GM21529 (cell line): ENCODE results near the gene ERICH6B.

Experiments
- ATAC-seq: cut with Tn5 transposase; IDR thresholded peaks from one replicate; pipeline ENCODE4 v1.9.1; 2021; ENCODE audit not compliant: unreplicated experiment

Gene ERICH6B

DNA sequence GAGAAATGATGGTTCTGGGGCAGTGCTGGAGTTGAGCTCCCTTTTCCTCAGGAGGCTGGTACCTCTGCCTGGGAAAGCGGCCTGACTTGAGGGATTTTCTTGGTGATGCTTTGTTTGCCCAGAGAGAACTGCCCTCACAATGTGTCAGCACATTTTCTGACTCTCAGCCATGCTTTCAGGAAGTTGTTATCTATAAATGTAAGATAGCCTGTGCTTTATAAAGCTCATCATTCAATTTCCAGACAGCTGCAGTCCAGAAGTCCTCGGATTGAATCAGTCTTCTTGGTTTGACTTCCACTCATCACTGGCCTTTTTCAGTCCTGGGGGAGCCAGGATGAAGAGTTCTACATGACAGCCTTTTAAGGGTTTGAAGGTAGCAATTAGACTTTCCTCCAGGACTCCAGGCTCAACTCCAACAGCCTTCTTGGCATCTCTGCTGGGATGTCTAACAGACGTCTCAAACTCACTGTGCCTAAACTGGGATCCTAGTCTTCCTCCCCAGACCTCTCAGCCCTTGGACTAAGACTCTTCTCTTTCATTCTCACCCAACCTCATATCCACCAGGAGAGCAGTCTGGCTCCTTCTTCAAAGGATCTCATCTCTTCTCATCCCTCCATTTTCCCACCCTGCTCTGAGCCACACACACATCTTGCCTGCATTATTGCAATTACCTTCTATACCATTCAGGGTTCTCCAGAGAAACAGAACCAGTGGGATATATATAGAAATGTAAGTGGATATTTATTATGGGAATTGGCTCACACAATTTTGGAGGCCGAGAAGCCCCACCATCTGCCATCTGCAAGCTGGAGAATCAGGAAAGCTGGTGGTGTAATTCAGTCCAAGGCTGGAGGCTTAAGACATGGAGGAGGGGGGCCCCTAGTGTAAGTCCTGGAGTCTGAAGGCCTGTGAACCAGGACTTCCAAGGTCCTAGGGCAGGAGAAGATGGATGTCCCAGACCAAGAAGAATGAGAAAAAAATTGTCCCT, 13.1 kb downstream of the ERICH6B start:
- no peak for ATAC-seq

DNA sequence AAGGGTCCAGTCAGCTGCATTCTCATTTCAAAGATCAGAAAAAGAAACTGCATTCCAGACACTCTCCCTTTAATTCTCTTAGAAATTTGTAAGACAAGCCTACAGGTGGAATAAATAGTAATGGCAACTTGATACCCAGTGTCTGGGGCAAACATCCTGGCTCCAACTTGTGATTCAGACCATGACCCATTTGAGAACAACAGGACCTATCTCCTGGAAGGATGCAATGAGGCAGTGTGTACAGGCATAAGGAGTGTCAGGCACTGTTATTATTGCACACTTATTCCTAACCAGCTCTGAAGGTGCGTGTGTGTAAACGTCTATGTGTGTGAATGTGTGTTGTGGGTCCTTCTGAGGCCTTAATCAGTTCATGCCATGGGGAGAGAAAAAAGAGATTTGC, 13.9 kb downstream of the ERICH6B start:
- ATAC-seq = no peak

DNA sequence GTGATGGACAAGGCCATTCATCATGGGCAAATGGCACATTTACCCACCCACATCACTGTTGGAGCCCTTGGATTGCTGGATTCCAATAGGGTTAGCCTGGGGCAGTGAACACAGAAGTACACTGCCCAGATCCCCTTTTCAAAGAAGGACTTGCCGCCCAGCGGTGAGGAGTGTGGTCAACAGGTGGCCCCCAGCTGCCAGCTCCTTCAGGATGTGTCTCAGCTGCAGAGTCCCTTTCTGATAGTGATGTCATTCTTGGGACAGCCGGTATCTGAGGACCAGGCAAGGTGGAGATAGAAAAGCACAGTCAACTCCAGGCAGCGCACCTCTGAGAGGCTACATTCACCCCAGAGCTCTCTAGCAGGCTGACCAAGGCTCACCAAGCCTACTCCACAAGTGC, 16.9 kb downstream of the ERICH6B start:
- ATAC-seq = no peak

DNA sequence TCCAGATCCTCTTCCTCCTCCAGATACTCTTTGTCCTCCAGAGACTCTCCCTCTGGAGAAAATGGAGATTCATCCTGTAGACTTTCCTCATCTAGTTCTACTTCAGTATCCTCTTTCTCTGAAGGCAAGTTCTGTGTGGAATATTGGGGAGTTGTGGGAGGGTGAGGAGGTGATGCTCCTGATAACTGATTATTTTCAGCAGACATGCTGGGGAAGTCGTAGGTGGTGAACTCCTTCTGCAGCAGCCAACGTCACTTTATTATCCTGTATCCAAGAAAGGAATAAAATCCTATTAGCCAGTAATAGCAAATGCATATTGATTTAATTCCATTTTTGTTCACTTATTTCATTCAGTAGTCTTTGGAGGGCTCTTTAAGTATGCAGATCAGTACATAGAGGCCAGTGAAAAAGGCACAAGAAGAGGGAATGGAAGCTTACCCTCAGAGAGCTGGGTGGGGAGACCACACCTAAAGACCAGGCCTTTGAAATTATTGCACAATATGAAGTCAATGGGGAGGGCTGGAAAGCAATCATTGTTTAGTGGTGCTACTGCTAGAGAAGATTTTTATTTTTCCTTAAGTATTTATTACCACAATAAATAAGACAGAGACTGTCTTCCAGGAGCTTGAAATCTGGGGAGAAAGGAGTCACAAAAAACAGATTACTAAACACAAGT, 18.6 kb downstream of the ERICH6B start:
- ATAC-seq = no peak

DNA sequence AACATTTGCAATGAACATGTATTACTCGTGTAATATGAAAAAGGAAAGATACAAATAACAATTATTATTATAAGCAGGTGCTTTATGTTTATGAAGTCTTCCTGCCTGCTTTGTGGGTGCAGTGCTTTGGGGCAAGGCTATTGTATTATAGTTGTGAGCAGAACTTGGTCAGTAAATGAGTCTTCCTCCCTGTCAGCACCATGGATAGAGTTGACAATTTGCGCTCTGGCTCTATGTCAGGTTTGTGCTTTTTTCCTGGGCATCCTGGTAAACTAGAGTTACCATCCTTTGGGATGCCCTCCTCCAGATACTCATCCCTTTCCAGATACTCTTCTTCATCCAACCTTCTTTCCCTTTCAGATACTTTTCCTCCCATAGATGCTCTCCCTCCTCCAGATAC, 19.6 kb downstream of the ERICH6B start:
- ATAC-seq = no peak

DNA sequence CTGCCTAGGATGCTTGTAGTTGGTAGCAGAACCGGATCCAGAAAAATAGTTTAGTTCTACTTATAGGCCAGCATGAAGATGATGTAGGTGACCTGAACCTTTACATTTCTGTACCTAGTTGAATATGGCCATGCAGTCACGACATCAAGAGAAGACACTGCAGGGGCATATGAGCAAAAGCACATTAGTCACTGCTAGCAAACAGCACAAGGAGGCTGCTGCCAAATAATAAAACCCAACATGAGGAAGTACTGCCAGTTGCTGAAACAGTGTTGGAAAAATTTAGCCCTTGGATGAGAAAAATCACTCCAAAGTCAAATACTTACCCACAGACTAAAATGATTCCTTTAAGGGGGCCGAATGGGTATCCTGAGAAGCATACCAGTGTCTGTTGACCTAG, 20.8 kb downstream of the ERICH6B start:
- no peak for ATAC-seq

DNA sequence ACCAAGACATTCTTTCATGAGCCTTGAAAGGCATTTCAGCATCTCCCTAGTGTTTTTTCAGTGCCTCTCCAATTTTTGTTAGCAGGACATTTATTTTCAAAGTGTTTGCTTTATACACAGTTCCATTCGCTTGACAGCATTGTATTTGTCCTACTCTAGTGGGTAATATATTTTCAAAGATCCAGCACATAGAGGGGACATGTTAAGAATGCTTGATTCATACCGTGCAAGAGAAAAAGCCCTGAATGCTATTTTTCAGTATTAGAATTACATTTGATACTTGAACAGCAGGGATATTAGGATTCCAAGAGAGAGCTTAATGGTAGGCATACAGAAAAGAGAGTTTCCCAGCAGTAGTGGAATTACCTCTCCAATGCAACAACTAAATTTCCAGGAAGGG, 21.3 kb downstream of the ERICH6B start:
- ATAC-seq = no peak

DNA sequence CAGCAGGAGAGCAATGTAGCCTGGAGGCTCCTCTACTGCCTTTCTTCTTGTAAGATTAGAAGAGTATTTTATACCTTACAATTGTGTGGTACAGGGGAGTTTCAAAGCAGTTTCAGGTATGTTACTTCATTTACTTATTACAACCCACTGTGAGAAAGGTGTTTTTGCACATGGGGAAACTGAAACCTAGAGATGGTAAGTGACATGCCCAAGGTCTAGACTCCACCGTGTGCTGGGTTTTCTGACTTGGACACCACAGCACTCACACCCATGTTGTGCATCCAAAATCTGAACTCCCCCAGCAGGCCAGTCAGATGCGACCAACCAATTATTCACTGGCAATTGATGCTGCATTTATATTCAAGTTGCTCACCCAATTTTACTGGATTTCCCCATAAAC, 22.8 kb downstream of the ERICH6B start:
- no peak for ATAC-seq

DNA sequence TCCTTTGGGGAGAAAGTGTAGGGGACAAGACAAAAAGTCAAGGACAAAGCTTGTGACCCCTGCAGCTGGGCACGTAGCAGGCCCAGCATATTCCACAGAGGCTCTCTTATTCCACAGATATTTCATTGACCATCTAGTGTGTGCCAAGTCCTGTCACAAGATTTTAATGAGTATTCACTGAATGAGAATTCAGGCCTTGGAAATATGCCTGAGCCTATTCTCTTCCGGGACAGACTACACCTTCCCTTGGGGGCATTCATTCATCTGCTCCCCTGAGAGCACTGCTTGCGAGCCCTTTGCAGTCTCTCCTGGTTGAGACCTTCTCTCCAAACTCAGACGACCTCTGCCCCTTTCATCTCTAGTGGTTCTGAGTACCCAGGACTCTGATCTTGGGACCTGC, 25.5 kb downstream of the ERICH6B start:
- ATAC-seq = no peak

DNA sequence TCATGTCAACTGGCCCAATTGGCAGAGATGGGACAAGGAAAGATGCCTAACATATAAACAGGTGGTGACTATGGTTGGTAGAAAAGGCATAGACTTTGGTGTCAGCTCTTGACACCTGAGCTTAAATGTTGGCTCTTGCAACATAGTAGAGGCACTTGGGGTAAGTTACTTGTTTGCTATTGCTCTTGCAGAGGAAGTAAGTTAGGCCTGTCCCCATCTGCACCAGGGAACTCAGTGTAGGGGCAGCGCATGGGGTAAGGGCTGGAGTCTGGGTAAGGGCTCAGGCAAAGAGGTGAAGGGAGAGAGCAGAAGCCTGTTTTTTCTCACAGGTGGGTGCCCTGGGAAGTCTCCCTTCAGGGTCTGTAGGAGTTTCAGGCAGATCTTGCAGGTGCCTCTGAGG, 27.6 kb downstream of the ERICH6B start:
- ATAC-seq = no peak

DNA sequence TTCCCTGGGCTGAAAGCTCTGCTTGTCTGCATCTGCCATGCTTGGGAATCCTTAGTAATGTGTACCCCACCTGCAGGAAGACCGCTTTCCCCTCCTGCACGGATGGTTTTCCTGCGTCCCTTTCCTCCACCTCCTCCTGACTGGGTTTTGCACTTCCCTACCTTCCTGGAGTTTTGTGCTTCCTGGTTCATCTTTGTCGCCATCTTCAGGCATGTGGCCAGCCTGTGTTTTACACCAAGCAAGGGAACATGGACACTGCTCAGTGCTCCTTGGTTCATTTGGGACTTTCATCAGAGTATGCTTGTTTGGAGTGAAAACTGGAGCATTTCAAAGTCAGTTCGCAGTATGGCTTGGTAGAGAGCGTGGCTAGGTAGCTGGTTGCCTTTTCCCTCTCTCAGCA, 30.7 kb downstream of the ERICH6B start:
- no peak for ATAC-seq

DNA sequence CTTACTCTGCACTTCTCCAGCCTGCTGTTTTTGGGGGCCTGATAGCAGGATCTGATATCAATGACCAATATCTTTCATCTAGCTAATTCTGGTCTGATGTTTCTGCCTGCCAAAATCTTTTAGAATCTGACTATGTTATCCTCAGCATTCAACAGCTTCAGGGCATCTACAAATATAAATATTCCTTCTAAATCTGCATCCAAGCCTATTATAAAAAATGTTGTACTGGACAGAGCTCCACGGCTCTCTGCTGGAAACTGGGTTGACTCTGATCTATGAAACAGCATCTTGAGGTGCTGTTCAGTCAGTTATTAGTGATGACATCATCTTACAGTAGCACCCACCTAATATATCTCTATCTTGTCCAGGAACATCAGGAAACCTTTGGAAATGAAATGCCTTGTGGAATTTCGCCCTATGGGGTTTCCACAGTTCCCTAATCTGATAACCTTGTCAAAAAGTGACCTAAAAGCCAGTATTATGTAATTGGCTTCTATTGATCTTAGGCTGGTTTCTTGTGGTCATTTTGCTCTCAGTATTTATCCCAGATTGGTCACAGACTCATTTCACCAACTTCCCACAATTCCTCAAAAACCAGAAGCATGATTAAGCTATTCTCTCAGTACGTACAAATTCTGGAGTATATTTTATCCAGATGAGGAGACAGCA, 33.0 kb downstream of the ERICH6B start:
- ATAC-seq = no peak

DNA sequence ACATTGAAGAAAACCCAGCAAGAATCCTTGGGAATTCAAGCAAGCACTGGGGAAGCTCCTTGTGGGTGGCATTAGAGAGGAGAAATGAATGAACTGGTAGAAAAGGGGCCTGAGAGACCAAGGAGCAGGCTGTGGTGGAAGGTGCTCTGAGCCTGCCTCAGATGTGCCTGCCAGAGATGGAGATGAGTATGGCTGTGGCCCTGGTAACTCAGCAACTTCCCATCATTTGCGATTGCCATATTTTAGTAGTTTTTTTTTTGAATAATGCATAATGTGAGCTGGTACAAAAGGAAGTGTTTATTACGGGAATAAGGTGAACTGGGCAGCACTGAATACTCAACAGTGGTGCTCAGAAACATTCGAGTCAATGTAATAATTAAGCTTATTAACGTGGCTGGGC, 39.1 kb downstream of the ERICH6B start:
- no peak for ATAC-seq

DNA sequence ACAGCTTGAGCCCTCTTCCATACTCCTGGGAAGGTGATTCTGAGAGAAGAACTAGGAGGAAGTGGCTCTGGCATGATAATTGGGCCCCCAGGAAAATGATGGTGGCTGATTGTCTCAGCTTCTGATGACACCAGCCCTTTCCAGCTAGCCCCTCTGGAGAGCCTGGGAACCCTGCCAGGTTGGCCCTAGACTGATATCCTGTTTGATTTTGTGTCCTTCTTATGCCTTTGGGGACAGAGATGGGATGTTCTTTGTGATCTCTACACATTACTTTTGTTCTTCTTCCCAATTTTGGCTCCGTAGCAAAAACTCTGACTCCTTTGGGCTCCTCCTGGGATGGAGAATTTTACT, 39.7 kb downstream of the ERICH6B start:
- no peak for ATAC-seq

DNA sequence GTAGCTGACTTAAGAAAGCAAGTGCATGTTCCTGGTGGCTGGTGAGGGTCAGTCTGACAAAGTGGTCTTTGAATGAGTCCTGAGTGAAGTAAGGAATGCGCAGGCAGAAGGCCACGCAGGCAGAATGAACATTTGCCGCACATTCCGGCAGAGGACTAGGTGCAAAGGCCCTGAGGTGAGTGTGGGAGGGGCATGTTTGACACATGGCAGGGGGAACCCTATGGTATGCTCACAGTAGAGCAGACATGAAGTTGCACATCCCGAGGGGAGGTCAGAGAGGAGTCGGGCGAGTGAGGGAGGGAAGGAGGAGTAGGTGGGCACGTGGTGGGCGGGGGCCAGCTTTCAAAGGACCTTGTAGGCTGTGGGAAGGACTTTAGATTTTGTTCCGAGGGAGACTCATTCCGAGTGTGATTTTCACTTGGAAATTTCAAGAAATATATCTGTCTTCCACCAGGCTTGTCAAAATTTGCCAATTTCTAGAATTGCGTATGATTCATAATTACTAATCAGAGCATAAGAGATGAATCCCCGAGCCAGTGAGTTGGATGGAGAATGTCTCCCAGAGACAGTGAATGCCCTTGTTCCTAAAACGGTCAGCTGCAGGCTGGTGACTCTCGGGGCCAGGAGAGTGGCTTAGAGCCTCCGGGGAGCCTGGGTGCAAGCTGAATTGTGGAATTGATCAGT, 40.3 kb downstream of the ERICH6B start:
- ATAC-seq = no peak

DNA sequence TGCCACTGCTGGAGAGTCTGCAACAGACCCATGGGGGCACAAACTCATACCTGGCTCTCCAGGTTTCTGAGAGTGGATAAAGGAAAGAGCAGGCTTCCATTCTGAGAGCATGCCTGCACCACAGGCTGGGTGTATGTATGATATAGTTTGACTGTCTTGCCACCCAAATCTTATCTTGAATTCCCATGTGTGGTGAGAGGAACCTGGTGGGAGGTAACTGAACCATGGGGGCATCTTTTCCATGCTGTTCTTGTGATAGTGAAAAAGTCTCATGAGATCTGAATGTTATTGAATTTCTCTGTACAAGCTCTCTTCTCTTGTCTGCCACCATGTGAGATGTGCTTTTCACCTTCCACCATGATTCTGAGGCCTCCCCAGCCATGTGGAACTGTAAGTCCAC, 50.2 kb downstream of the ERICH6B start:
- ATAC-seq = no peak

DNA sequence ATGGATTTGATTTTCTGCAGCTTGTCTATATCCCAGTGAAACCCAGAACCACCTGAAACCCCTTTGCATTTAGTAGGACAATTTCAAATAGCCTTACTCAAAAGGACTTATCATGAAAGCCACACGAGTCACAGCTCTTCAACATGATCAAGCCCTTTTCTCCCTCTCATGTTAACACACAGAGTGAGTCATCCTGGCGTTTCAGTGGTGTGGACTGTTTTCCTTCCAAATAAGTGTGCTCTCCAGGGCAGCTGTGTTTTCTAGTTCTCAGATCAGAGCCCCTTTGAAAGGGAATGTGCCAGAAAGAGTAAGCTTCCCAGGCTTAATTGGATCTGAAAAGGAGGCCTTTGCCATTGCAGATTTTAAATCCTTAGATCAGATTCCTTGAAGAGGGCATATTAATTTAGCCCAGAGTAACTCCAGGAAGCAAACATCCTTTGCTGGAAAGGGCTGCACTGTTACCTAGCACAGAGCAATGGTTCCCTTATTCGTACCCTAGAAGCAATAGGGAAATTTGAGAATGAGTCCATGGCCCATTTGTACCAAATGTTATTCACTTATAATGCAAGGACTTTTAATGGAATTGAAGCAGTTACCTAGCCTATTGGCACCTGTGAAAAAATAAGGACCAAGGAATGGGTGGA, 51.3 kb downstream of the ERICH6B start:
- no peak for ATAC-seq

DNA sequence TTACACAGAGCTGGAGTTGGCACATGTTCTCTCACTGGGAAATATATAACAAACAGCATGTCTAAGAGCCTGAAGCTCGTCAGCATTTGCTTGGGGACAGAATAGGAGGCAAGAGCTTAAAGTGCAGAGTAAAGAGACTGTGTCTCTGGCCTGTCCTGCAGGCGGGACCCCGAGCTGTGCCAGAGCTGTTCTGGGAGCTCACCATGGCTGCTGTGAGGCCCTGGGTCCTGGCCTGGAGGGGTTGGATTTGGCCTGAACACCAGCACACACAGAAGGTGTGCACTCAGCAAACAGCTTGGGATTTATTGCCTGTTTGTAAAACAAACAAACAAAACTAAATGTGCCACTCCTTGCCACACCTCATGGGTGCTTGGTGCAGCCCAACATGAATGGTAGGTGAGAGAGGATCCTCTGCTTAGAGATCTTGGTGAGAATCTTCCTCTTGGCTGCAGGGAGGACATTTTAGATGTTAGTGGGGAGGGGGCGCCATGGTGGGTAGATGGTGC, 60.9 kb downstream of the ERICH6B start:
- ATAC-seq = no peak

DNA sequence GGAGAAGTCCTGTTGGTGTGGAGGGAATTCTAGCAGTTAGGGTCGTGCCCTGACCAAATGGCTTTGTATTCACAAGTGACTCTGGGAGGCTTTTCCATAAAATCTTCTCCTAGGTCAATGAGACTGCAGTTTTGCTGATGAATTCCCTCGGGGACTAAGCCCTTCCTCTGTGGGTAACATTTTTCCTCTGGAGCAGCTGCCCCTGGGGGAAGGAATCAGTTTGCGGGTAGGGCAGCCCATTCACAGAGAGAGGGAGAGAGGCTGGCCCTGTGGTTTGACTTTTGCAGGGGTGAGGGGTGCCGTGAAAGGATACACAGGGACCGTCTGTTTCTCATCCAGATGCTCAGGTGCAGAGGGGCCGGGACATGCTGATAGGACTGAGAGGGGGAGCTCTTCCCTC, 67.3 kb downstream of the ERICH6B start:
- ATAC-seq = no peak

DNA sequence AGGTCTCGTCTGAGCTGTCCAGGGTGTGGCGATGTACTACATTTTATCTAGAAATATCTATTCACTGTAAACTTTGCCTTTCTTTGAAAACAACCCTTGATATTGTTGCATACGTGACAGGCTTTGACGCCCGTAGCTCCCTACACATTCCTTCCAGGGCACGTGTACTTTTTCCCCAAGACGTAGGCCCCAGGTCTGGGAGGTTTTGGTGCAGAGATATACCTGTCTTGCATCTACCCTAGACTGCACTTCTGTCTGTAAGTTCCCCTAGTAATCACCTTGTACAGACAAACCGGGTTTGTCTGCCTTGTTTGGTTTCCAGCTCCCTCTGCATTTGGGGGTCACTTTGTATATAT, 69.2 kb downstream of the ERICH6B start:
- ATAC-seq = no peak
